ENCODE measurements around the gene CCDC88C.

The CCDC88C gene

DNA sequence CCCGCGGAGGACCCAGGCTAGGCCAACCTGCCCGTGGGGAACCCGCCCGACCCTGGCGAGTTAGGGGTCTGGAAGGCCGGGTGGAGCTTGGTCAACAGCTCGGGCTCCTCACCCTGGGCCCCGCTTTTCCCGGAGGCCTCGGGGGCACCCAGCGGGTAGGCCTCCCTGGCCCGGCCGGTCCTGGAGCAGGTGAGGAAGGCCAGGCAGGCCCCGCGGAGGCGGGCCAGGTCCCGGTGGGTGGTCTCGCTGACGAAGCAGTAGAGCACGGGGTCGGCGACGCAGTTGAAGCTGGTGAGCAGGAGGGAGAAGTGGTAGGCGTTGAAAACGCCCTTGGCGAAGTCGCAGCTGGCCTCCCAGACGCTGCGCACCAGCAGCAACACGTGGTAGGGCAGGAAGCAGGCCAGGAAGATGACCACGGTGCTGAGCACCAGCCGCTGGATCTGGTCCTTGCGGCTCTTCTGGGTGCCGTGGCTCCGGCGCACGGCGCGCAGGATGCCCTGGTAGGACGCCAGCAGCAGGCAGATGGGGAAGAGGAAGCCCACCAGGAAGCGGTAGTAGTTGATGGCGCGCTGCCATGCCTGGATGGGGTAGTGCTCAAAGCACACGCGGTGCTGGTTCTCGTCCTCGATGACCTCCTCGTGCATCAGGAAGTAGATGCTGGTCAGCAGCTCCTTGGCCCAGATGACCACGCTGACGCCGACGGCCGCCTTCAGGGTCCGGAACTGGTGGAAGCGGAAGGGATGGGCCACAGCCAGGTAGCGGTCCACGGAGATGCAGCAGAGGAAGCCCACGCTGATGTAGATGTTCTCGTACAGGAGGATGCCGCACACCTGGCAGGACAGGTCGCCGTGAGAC is 183.5 kb downstream of the CCDC88C start:
- Histone ChIP-seq H3K4me2 (ENCODE audit: low read length) (no peak overlapping the region), H3K27ac (ENCODE audit: low read length) (no peak overlapping the region), H3K9me3 (ENCODE audit: insufficient read depth, low read length) (peaks cover 6% of the 10 kb centered on the region; the same call in 1 of the 2 replicates), H3K4me1 (ENCODE audit: low read length) (peaks cover 21% of the 10 kb centered on the region), H4K20me1 (ENCODE audit: insufficient read depth, low read length) (no peaks in the 10 kb centered on the region), H3K79me2 (ENCODE audit: low read length) (no peaks in the 10 kb centered on the region), H3K9ac (ENCODE audit: low read length) (no peak overlapping the region), H3K36me3 (replicated peaks; ENCODE audit: low read depth, low read length) (peaks cover 4% of the 10 kb centered on the region), H2AFZ (ENCODE audit: low read depth, low read length) (no peak overlapping the region), H3K27me3 (ENCODE audit: low read depth, low read length) (peaks cover 5% of the 10 kb centered on the region), H3K4me3 (ENCODE audit: low read length) (no peak overlapping the region)
- TF ChIP-seq, protein P1, sequence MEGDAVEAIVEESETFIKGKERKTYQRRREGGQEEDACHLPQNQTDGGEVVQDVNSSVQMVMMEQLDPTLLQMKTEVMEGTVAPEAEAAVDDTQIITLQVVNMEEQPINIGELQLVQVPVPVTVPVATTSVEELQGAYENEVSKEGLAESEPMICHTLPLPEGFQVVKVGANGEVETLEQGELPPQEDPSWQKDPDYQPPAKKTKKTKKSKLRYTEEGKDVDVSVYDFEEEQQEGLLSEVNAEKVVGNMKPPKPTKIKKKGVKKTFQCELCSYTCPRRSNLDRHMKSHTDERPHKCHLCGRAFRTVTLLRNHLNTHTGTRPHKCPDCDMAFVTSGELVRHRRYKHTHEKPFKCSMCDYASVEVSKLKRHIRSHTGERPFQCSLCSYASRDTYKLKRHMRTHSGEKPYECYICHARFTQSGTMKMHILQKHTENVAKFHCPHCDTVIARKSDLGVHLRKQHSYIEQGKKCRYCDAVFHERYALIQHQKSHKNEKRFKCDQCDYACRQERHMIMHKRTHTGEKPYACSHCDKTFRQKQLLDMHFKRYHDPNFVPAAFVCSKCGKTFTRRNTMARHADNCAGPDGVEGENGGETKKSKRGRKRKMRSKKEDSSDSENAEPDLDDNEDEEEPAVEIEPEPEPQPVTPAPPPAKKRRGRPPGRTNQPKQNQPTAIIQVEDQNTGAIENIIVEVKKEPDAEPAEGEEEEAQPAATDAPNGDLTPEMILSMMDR (IDR thresholded peaks at IDR 0.05; ENCODE audit: low read depth, low read length): no peak
- TF ChIP-seq EZH2phosphoT487 (IDR thresholded peaks at IDR 0.05; ENCODE audit: low read depth): no peak

DNA sequence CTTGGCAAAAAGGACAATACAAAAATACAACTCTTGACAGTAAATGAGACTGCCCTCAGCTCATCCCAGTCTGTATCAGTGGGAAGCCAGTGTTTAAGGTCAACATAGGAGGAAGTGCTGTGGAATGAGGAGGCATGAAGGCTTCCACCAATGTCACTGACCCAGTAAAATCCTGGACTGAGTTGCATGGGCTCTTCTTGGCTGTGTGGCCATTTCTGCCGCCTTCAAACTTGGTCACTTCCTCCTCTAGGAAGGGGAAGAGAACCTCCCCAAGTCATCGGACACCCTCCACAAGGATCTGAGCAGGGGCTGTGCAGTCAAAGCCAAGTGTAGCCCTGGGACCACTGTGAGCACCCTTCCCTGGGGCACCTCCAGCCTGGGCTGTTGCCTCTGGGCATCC is 185.0 kb downstream of the CCDC88C start:
- H3K27ac ChIP-seq (ENCODE audit: low read length): no peak overlapping the region
- H3K9me3 ChIP-seq (ENCODE audit: insufficient read depth, low read length): peaks cover 6% of the 10 kb centered on the region; the same call in 1 of the 2 replicates
- no peaks in the 10 kb centered on the region for H3K27me3 ChIP-seq (ENCODE audit: low read depth, low read length)
- H3K9ac ChIP-seq (ENCODE audit: low read length): no peak overlapping the region
- peaks cover 27% of the 10 kb centered on the region for H3K4me1 ChIP-seq (ENCODE audit: low read length)
- H3K4me2 ChIP-seq (ENCODE audit: low read length): no peak overlapping the region
- no peak overlapping the region for H2AFZ ChIP-seq (ENCODE audit: low read depth, low read length)
- H3K79me2 ChIP-seq (ENCODE audit: low read length): no peaks in the 10 kb centered on the region
- TF ChIP-seq EZH2phosphoT487 (IDR thresholded peaks at IDR 0.05; ENCODE audit: low read depth): no peak
- TF ChIP-seq, protein P1 (IDR thresholded peaks at IDR 0.05; ENCODE audit: low read depth, low read length): no peak
- no peak overlapping the region for H3K4me3 ChIP-seq (ENCODE audit: low read length)
- no peaks in the 10 kb centered on the region for H4K20me1 ChIP-seq (ENCODE audit: insufficient read depth, low read length)
- H3K36me3 ChIP-seq (replicated peaks; ENCODE audit: low read depth, low read length): peaks cover 4% of the 10 kb centered on the region

DNA sequence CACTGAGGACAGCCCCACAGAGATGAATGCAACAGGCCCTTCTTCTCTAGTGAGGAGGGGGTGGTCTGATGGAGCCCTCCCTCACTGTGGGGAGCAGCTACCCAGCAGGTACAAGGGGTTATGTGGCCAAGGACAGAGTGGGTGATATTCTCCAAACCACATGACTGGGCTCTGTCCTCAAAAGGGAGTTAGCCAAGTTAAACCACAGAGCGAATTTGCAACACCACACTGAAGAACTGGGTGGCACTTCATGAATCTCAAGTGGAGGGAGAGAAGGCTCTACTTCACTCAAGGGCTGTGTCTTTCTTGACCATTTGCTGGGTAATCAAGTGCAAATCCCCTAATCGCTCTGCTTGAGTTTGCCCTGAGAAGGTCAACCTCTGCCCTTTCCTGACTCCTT is 185.6 kb downstream of the CCDC88C start:
- no peaks in the 10 kb centered on the region for H3K79me2 ChIP-seq (ENCODE audit: low read length)
- no peak overlapping the region for H3K4me2 ChIP-seq (ENCODE audit: low read length)
- no peak overlapping the region for H3K4me3 ChIP-seq (ENCODE audit: low read length)
- no peaks in the 10 kb centered on the region for H3K27me3 ChIP-seq (ENCODE audit: low read depth, low read length)
- no peaks in the 10 kb centered on the region for H4K20me1 ChIP-seq (ENCODE audit: insufficient read depth, low read length)
- H2AFZ ChIP-seq (ENCODE audit: low read depth, low read length): no peak overlapping the region
- H3K27ac ChIP-seq (ENCODE audit: low read length): no peak overlapping the region
- H3K9ac ChIP-seq (ENCODE audit: low read length): no peak overlapping the region
- H3K36me3 ChIP-seq (replicated peaks; ENCODE audit: low read depth, low read length): peaks cover 4% of the 10 kb centered on the region
- peaks cover 32% of the 10 kb centered on the region for H3K4me1 ChIP-seq (ENCODE audit: low read length)
- peaks cover 6% of the 10 kb centered on the region; the same call in 1 of the 2 replicates for H3K9me3 ChIP-seq (ENCODE audit: insufficient read depth, low read length)
- TF ChIP-seq EZH2phosphoT487 (IDR thresholded peaks at IDR 0.05; ENCODE audit: low read depth): no peak
- TF ChIP-seq, protein P1 (IDR thresholded peaks at IDR 0.05; ENCODE audit: low read depth, low read length): no peak

DNA sequence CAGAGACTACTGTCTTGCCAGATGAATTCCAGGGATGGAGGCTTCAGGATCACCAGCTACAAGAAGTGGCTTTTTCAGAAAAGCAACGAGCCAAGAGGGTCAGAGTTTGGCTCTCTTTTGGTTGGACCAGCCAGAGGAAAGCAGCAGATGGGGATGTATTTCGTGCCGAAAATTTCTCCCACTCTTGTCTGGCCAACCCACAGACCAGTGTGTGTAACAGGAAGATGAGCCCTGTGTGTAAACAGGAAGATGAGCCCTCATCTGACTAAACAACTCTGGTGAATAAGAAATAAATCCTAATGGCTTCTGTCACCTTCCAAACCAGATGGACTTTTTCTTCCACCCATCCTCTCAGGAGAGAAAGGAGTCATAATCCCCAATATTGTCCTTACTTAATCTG is 186.2 kb downstream of the CCDC88C start:
- TF ChIP-seq, protein P1 (IDR thresholded peaks at IDR 0.05; ENCODE audit: low read depth, low read length): no peak
- TF ChIP-seq EZH2phosphoT487 (IDR thresholded peaks at IDR 0.05; ENCODE audit: low read depth): no peak
- H3K4me2 ChIP-seq (ENCODE audit: low read length): no peak overlapping the region
- H3K4me3 ChIP-seq (ENCODE audit: low read length): no peak overlapping the region
- H4K20me1 ChIP-seq (ENCODE audit: insufficient read depth, low read length): no peaks in the 10 kb centered on the region
- peaks cover 4% of the 10 kb centered on the region for H3K36me3 ChIP-seq (replicated peaks; ENCODE audit: low read depth, low read length)
- peaks cover 6% of the 10 kb centered on the region; the same call in 1 of the 2 replicates for H3K9me3 ChIP-seq (ENCODE audit: insufficient read depth, low read length)
- H3K27ac ChIP-seq (ENCODE audit: low read length): no peak overlapping the region
- peaks cover 32% of the 10 kb centered on the region for H3K4me1 ChIP-seq (ENCODE audit: low read length)
- no peak overlapping the region for H2AFZ ChIP-seq (ENCODE audit: low read depth, low read length)
- H3K27me3 ChIP-seq (ENCODE audit: low read depth, low read length): no peaks in the 10 kb centered on the region
- no peaks in the 10 kb centered on the region for H3K79me2 ChIP-seq (ENCODE audit: low read length)
- H3K9ac ChIP-seq (ENCODE audit: low read length): no peak overlapping the region

All from OCI-LY3 (cell line).